ENCODE measurements around the gene SLX4.

Gene SLX4

GRCh38 chr16:3654249-3654991 is 43.0 kb upstream of the SLX4 start, which contains the start of gene DNASE1:
Gene DNASE1 (plus strand): TSS chr16:3654691. CDS start chr16:3655374, 683 bp downstream.
- peak; percentile 80 for DNase-seq (ENCODE audit: low spot score)
- peak; percentile 60 for TF ChIP-seq CTCF (IDR thresholded peaks at IDR 0.05; ENCODE audit: extremely low read depth, missing control alignments)

- no peak for TF ChIP-seq CTCF (IDR thresholded peaks at IDR 0.05; ENCODE audit: extremely low read depth, missing control alignments)
- no peak for DNase-seq (ENCODE audit: low spot score)
Measured at GRCh38 chr16:3652373-3653195, 41.2 kb upstream of the SLX4 start.

- TF ChIP-seq CTCF (IDR thresholded peaks at IDR 0.05; ENCODE audit: extremely low read depth, missing control alignments) = no peak
- DNase-seq (ENCODE audit: low spot score) = no peak
Measured at GRCh38 chr16:3651461-3652372, 40.3 kb upstream of the SLX4 start.

GRCh38 chr16:3650631-3651265 is 39.3 kb upstream of the SLX4 start:
- no peak for DNase-seq (ENCODE audit: low spot score)
- no peak for TF ChIP-seq CTCF (IDR thresholded peaks at IDR 0.05; ENCODE audit: extremely low read depth, missing control alignments)

GRCh38 chr16:3646348-3646920 is 35.0 kb upstream of the SLX4 start:
- TF ChIP-seq CTCF (IDR thresholded peaks at IDR 0.05; ENCODE audit: extremely low read depth, missing control alignments) = no peak

GRCh38 chr16:3645504-3646347 is 34.3 kb upstream of the SLX4 start:
- TF ChIP-seq CTCF (IDR thresholded peaks at IDR 0.05; ENCODE audit: extremely low read depth, missing control alignments) = no peak
- DNase-seq (ENCODE audit: low spot score) = no peak

More at GRCh38 chr16:3646348-3646920, 35.0 kb upstream of the SLX4 start:
- no peak for DNase-seq (ENCODE audit: low spot score)

All from GM20000 (cell line).